Neural progenitor cell (in vitro differentiated cells): Measurements from ENCODE around the gene OR10G3.

Source experiments
- CTCF ChIP-seq: fragments of 200-600 bp; sonication (generic); IDR thresholded peaks from 2 replicates; pipeline ENCODE4 v1.5.1; 2017; ENCODE audit warnings: antibody characterized with exemption, mild to moderate bottlenecking
- EZH2 ChIP-seq: fragments of 200-600 bp; sonication (generic); IDR thresholded peaks from 2 replicates; pipeline ENCODE4 v1.6.1; 2017; ENCODE audit warnings: antibody characterized with exemption, mild to moderate bottlenecking, moderate library complexity
- EZH2phosphoT487 ChIP-seq: fragments of 200-600 bp; sonication (generic); IDR thresholded peaks from 2 replicates; pipeline ENCODE4 v1.6.1; 2017; ENCODE audit warnings: antibody characterized with exemption

- TF ChIP-seq CTCF (no peak), EZH2phosphoT487 (no peak), EZH2 (no peak)
These were observed 4.2 kb downstream of the OR10G3 start for GRCh38 chr14:21575661-21576060.
